NCI-H2227 (cell line): ENCODE data around the gene FAM229A.
"Not testable (repeated sequence)": the region's sequence is repeated elsewhere in the genome, so short reads cannot be mapped to it uniquely, and the experiment has no call there.

Source experiments
- DNase-seq: peaks from one replicate; lab custom pipeline; 2025; ENCODE audit not compliant: unreplicated experiment; lab: John Stamatoyannopoulos, UW

Gene FAM229A

GRCh38 chr1:32377541-32378220 lies 15.4 kb upstream of the FAM229A start:
- no peak for DNase-seq

GRCh38 chr1:32376199-32376598 lies 13.9 kb upstream of the FAM229A start:
- no peak for DNase-seq

GRCh38 chr1:32373996-32374592 lies 11.8 kb upstream of the FAM229A start:
- DNase-seq, result no peak

GRCh38 chr1:32372149-32372756 lies 10.0 kb upstream of the FAM229A start:
- DNase-seq, result no peak

GRCh38 chr1:32367912-32368635 lies 5.8 kb upstream of the FAM229A start:
- no peak for DNase-seq

- no peak for DNase-seq
Observed at GRCh38 chr1:32365445-32365844, 3.2 kb upstream of the FAM229A start.

- no peak for DNase-seq
Observed at GRCh38 chr1:32364836-32365235, 2.6 kb upstream of the FAM229A start.

- no peak for DNase-seq
Observed at GRCh38 chr1:32363713-32364112, 1.4 kb upstream of the FAM229A start.

GRCh38 chr1:32361674-32362473 lies 411 bp downstream of the FAM229A start:
- no peak for DNase-seq

- DNase-seq, result no peak
Observed at GRCh38 chr1:32361308-32361673, 994 bp downstream of the FAM229A start.

GRCh38 chr1:32358435-32358834 lies 3.9 kb downstream of the FAM229A start:
- no peak for DNase-seq

GRCh38 chr1:32357614-32358013 lies 4.7 kb downstream of the FAM229A start:
- DNase-seq, result peak; percentile 34

GRCh38 chr1:32356478-32356877 lies 5.8 kb downstream of the FAM229A start:
- DNase-seq, result no peak

GRCh38 chr1:32355778-32356177 lies 6.5 kb downstream of the FAM229A start:
- not testable (repeated sequence) for DNase-seq

GRCh38 chr1:32353886-32354570 lies 8.3 kb downstream of the FAM229A start:
- no peak for DNase-seq

GRCh38 chr1:32353431-32353830 lies 8.9 kb downstream of the FAM229A start:
- DNase-seq, result no peak

GRCh38 chr1:32352831-32353383 lies 9.4 kb downstream of the FAM229A start:
- no peak for DNase-seq

GRCh38 chr1:32352239-32352745 lies 10.0 kb downstream of the FAM229A start:
- DNase-seq, result no peak

GRCh38 chr1:32351399-32352238 lies 10.7 kb downstream of the FAM229A start:
- peak; percentile 98 for DNase-seq
